Endothelial cell of coronary artery (primary cell): ENCODE results near the gene TLE6. TPM values are rescaled to one million over a fixed set of nuclear protein-coding genes. Genes with fewer than 3 reads are reported as not detected.

Source experiments
- total RNA-seq: library from RNA; depleted of rRNA; stranded (reverse); fragments of >200 nt; gene quantifications from 2 replicates; pipeline ENCODE4 v1.2.3, GENCODE V29; 2014

TLE6 gene
- total RNA-seq: 0.99 and 4.5 TPM in 2 replicates

DNA sequence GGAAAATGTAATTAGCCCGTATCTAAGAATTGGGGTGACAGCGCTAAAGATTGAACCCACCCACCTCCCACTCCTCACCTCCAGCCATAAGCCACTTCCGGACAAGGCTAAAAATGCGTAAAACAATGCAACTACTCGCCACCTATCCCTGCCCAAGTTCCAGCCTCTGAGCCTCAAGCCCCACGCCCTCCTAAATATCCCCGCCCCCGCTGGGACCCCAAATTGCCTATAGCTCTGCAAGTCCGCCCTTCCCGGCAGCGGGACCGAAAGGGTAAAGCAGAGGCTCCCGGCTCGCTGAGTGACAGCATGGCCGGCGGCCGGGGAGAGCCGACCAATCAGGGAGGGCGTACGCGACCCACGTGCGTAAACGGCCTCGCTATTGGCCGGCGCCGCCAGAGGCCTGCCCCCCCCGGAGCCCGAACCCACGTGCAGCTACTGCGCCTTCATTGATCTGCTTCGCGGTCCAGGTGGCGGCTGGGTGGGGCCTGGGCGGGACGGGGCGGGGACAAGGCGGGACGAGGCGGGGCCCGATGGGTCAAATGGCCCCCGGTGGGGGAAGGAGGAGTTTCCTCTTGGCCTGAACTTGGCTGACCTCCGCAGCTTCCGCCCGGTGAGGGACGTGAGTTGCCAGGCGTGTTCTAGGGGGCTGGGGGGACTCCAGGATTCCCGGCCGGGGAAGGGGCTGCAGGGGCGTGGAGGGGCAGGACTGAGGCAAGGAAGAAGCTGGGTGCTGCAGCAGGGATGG, at the start of gene TLE6:
Gene TLE6 (plus strand): TSS at position 564 of the 745 bp plus-strand sequence. CDS start 670 bp downstream, outside the sequence.

DNA sequence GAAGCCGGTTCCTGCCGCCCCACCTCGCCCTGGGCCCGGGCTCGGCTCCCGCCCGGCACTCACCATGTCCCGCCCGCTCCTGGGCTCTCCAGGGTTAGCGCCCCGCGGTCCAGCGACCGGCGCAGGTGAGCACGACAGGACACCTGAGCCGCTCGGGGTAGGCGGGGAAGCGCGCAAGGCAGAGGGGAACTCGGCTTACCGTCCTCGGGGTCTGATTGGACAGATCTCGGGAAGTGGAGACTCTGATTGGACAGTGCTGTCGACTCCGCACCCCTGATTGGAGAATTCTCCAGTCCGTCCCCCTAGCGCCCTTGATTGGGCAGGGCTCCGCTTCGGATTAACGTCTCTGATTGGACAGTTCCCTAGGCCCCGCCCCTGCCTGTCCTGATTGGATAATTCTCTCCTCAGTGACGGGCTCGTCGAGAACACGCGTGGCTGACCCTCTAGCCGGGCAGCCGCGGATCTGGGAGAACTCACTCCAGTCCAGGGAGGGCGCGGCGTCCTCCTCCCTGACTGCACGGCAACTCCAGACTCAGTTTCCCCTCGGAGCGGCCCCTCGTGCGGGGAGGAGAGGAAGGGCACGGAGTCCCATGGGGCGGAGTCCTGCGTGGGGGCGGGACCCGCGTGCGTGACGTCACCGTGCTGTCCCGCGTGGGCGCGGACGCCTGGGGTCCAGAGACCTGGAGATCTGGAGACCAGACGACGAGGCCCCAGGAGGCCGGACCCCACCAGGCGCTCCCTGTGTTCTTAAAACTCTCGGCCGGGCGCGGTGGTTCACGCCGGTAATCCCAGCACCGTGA, 32.4 kb upstream of the TLE6 start, which contains the start of gene ZNF77:
Gene ZNF77 (minus strand): TSS at position 197 of the 800 bp plus-strand sequence. CDS start 131 bp downstream, at position 66.

DNA sequence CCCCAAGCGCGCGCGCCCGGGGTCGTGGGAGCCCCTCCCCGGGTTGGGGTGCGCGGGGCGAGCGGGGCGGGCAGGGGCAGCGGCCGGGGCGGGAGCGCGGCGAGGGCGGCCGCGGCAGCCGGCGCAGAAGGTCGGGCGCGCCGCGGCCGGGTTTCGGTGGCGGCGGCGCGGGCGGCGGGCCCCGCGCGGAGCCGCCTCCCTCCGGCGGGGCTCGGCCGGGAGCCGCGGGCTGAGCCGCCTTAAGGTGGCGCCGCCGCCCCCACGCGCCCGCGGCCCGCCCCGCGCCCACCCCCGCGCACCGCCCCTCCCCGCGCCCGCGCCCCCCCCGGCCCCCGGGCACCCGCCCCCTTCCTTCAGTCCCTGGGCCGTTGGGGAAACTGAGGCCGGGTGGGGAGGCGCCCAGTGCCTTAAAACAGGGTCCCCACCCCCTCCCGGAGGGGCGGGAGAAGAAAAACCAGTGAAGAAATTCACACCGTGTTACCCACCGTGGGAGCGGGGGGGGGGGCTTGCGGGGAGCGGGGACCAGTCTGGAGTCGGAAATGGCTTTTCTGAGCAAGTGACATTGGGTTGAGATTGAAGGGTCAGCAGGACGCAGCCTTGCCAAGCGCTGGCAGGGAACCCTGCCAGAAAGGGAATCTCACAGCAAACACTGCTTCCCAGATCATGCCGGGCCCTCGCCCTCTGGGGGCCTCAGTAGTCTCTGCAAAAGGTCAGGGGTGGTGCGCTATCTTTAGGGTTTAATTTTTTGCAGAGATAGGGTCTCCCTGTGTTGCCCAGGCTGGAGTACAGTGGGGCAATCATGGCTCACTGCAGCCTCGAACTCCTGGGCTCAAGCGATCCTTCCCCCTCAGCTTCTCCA, 51.9 kb downstream of the TLE6 start, which contains the start of gene TLE2:
Gene TLE2 (minus strand): TSS at position 216 of the 859 bp plus-strand sequence. CDS start 376 bp downstream, outside the sequence.

Other genes starting within 250 kb of the TLE6 start
- 19.9 and 21.0 TPM in 2 replicates for gene SLC39A3, start 237.5 kb upstream of the TLE6 start, total RNA-seq
- 35.7 and 36.8 TPM in 2 replicates for gene SGTA, start 194.3 kb upstream of the TLE6 start, total RNA-seq
- 110 and 144 TPM in 2 replicates for gene THOP1, start 192.1 kb upstream of the TLE6 start, total RNA-seq
- 2.3 and 2.9 TPM in 2 replicates for gene ZNF554, start 157.7 kb upstream of the TLE6 start, total RNA-seq
- gene ZNF555, start 136.1 kb upstream of the TLE6 start, total RNA-seq: 4.4 and 5.4 TPM in 2 replicates
- not detected in 2 replicates for gene ZNF556, start 110.2 kb upstream of the TLE6 start, total RNA-seq
- 4.4 and 4.6 TPM in 2 replicates for gene ZNF57, start 76.6 kb upstream of the TLE6 start, total RNA-seq
- 7.6 and 10.4 TPM in 2 replicates for gene ZNF77, start 32.6 kb upstream of the TLE6 start, total RNA-seq
- 11.8 and 47.5 TPM in 2 replicates for gene TLE2, start 51.7 kb downstream of the TLE6 start, total RNA-seq
- 148 and 183 TPM in 2 replicates for gene TLE5, start 84.9 kb downstream of the TLE6 start, total RNA-seq
- gene GNA11, start 116.8 kb downstream of the TLE6 start, total RNA-seq: 84.1 and 92.1 TPM in 2 replicates
- gene GNA15, start 158.5 kb downstream of the TLE6 start, total RNA-seq: under 0.01 TPM in 1 of 2 replicates, not detected in the other
- 0.47 and 1.1 TPM in 2 replicates for gene S1PR4, start 201.2 kb downstream of the TLE6 start, total RNA-seq
- gene NCLN, start 208.4 kb downstream of the TLE6 start, total RNA-seq: 50.9 and 60.7 TPM in 2 replicates
- not detected in 2 replicates for gene CELF5, start 247.1 kb downstream of the TLE6 start, total RNA-seq